ENCODE measurements around the gene NBR1. TPM values are rescaled to one million over a fixed set of nuclear protein-coding genes. Genes with fewer than 3 reads are reported as not detected.
A peak's percentile ranks its signal among the peaks of the same experiment; 100 is the strongest.
"Not testable (repeated sequence)": the region's sequence is repeated elsewhere in the genome, so short reads cannot be mapped to it uniquely, and the experiment has no call there.

The NBR1 gene, protein sequence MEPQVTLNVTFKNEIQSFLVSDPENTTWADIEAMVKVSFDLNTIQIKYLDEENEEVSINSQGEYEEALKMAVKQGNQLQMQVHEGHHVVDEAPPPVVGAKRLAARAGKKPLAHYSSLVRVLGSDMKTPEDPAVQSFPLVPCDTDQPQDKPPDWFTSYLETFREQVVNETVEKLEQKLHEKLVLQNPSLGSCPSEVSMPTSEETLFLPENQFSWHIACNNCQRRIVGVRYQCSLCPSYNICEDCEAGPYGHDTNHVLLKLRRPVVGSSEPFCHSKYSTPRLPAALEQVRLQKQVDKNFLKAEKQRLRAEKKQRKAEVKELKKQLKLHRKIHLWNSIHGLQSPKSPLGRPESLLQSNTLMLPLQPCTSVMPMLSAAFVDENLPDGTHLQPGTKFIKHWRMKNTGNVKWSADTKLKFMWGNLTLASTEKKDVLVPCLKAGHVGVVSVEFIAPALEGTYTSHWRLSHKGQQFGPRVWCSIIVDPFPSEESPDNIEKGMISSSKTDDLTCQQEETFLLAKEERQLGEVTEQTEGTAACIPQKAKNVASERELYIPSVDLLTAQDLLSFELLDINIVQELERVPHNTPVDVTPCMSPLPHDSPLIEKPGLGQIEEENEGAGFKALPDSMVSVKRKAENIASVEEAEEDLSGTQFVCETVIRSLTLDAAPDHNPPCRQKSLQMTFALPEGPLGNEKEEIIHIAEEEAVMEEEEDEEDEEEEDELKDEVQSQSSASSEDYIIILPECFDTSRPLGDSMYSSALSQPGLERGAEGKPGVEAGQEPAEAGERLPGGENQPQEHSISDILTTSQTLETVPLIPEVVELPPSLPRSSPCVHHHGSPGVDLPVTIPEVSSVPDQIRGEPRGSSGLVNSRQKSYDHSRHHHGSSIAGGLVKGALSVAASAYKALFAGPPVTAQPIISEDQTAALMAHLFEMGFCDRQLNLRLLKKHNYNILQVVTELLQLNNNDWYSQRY
- 106 and 135 TPM in 2 replicates for total RNA-seq
- polyA plus RNA-seq (2012) = 68.7 TPM

DNA sequence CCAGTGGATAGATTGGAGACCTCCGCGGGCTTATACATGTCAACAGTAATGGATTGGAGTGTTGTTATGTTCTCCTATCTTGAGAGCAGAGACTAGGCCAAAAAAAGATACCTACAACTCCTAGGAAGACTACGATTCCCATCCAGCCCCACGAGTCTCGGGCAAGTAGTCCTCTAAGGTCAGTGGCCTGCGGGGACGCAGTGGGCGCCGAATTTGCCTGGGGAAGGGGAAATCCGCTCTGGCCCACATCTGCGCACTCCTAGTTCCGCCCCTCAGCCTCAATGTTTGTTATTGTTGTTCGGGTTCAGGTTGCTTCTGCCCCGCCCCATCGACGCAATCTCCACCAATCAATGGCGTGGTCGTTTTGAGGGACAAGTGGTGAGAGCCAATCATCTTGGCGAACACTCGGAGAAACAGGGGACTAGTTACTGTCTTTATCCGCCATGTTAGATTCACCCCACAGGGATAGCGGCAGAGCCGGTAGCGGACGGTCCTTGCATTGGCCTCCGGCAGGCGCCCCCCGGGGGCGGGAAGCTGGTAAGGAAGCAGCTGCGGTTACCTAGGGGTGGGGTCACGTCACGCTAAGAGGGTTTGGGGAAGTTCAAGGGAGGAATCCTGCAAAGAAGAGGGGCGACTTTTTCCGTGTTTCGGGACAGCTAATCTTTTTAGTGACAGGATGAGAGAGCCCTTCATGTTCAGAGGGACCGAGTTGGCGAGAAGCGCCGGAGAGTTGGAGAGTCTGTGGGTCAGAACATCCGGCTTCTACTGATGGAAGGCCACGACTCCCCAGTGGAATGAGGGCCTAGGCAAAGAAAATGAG lies at the start of gene NBR1:
Gene NBR1 (plus strand): TSS at position 449 of the 820 bp plus-strand sequence. CDS start 4,586 bp downstream, outside the sequence.
- peak; percentile 100 for DNase-seq (ENCODE audit: low read depth)

DNA sequence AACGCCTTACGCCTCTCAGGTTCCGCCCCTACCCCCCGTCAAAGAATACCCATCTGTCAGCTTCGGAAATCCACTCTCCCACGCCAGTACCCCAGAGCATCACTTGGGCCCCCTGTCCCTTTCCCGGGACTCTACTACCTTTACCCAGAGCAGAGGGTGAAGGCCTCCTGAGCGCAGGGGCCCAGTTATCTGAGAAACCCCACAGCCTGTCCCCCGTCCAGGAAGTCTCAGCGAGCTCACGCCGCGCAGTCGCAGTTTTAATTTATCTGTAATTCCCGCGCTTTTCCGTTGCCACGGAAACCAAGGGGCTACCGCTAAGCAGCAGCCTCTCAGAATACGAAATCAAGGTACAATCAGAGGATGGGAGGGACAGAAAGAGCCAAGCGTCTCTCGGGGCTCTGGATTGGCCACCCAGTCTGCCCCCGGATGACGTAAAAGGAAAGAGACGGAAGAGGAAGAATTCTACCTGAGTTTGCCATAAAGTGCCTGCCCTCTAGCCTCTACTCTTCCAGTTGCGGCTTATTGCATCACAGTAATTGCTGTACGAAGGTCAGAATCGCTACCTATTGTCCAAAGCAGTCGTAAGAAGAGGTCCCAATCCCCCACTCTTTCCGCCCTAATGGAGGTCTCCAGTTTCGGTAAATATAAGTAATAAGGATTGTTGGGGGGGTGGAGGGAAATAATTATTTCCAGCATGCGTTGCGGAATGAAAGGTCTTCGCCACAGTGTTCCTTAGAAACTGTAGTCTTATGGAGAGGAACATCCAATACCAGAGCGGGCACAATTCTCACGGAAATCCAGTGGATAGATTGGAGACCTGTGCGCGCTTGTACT lies 45.7 kb upstream of the NBR1 start, which contains the start of gene BRCA1:
Gene BRCA1 (minus strand): TSS at position 232 of the 834 bp plus-strand sequence. CDS start 1,268 bp downstream, outside the sequence.
- DNase-seq (ENCODE audit: low read depth) = peak; percentile 99

DNA sequence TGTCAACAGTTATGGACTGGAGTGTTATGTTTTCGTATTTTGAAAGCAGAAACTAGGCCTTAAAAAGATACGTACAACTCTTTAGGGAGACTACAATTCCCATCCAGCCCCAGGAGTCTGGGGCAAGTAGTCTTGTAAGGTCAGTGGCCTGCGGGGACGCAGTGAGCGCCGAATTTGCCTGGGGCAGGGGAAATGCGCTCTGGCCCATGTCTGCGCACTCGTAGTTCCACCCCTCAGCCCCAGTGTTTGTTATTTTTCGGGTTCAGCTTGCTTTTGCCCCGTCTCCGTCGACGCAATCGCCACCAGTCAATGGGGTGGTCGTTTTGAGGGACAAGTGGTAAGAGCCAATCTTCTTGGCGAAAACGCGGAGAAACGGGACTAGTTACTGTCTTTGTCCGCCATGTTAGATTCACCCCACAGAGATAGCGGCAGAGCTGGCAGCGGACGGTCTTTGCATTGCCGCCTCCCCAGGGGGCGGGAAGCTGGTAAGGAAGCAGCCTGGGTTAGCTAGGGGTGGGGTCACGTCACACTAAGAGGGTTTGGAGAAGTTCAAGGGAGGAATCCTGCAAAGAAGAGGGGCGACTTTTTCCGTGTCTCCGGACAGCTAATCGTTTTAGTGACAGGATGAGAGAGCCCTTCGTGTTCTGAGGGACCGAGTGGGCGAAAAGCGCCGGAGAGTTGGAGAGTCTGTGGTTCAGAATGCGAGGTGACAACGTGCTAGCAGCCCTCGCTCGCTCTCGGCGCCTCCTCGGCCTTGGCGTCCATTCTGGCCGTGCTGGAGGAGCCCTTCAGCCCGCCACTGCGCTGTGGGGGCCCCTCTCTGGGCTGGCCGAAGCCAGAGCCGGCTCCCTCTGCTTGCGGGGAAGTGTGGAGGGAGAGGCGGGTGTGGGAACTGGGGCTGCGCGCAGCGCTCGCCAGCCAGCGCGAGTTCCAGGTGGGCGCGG lies 44.8 kb upstream of the NBR1 start:
- DNase-seq (ENCODE audit: low read depth) = no peak

DNA sequence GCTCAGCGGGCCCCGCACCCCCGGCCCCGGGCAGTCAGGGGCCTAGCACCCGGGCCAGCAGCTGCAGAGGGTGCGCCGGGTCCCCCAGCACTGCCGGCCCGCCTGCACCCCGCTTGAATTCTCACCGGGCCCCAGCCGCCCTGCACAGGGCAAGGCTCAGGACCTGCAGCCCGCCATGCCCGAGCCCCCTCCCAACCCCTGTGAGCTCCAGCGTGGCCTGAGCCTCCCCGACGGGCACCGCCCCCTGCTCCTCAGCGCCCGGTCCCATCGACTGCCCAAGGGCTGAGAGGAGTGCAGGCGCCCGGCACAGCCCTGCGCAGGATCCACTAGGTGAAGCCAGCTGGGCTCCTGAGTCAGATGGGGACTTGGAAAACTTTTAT lies 44.1 kb upstream of the NBR1 start:
- DNase-seq (ENCODE audit: low read depth) = no peak

DNA sequence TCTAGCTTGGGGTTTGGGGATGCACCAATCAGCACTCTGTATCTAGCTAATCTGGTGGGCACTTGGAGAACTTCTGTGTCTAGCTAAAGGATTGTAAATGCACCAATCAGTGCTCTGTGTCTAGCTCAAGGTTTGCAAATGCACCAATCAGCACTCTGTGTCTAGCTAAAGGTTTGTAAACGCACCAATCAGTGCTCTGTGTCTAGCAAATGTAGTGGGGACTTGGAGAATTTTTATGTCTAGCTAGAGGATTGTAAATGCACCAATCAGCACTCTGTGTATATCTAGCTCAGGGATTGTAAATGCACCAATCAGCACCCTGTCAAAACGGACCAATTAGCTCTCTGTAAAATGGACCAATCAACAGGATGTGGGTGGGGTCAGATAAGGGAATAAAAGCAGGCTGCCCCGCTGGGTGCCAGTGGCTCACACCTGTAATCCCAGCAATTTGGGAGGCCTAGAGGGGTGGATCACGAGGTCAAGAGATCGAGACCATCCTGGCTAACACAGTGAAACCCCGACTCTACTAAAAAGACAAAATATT lies 43.6 kb upstream of the NBR1 start:
- DNase-seq (ENCODE audit: low read depth) = not testable (repeated sequence)

DNA sequence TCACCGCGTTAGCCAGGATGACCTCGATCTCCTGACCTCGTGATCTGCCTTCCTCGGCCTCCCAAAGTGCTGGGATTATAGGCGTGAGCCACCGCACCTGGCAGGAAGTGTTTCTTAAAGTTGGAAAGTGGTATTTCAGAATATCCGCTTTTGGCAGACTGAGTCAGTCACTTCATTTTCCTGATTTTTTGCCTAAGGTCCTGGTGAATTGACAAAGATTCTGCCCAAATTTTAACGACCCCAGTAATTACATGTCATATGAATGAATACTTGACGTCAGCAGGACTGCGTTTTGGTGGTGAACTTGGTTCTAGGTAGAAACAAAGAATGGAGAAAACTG lies 41.4 kb upstream of the NBR1 start:
- DNase-seq (ENCODE audit: low read depth) = no peak

DNA sequence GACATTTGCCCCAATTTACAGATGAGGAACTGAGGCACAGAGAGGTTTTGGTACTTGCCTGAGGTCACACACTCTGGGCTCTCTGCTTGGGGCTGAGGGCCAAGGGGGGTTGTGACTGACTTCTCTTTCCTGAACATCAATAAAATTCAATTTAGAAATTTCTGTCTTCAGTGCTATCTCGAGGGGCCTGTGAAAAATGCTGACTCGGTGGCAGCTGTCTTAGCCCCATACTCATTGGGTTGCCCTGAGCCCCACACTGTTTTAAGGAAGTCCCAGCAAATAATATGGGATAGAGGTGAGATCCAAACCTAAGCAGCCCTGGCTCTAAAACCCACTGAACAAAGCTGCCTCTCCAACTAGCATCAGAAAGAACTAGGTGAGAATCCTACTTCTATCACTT lies 38.9 kb upstream of the NBR1 start:
- no peak for DNase-seq (ENCODE audit: low read depth)

DNA sequence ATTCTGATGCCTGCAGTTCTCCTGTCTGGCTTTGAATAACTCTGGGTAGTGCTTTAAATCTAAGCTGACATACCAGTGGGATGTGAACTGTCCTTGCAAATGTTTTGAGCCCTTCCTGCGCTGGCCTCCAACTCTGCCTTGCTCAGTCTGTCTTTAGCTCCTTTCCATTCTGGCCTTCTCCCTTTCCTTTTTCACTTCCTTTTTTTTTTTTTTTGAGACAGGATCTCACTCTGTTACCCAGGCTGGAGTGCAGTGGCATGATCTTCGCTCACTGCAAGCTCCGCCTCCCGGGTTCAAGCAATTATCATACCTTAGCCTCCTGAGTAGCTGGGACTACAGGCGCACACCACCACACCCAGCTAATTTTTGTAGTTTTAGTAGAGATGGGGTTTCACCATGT lies 37.6 kb upstream of the NBR1 start:
- DNase-seq (ENCODE audit: low read depth) = not testable (repeated sequence)

DNA sequence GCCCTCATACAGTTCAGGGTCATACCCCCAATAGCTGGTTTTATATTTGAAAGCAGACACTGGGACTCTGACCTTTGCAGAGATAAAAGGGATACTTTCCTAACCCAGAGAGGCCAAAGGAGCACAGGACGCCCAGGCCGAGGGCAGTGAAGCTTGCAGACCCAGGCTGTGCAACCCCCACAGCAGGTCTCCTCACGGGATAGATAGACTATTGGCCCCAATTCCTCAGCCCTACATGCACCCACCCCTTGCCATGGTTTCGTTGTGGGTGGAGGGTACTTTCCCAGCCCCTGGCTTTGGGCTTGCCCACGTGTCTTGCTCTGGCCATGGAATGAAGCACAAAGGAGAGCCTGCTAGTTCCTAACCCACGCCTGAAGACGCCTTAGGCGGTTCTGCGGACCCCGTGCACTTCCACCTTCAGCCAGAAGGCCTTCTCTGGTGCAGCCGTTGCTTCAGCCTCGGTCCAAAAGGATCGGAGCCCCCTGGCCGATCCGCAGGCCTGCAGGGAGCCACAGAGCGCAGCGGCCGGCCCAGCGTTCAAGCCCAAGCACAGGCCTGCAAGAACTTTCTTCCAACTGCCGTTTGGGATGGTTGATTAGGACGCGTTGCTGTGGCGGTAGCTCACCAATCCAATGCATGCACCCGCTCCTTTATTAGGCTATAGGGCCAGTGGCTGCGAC lies 36.1 kb upstream of the NBR1 start:
- DNase-seq (ENCODE audit: low read depth) = no peak

DNA sequence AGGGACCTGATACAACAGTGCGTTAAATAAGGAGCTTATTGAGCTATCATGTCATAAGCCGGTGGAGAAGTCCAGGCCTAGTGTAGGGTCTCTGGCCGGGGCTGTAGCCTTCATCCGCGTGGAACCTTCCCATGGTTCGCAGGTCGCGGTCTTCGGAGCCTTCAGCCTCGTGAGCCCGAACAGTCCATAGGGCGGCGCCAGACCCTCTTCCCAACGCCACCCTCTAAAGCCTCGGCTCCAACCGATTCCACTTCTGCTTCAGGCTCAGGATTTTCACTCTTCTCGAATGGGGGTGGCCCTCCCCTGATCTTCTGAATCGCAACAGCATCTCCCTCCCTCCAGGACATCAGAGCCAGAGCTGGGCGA lies 35.6 kb upstream of the NBR1 start:
- no peak for DNase-seq (ENCODE audit: low read depth)

DNA sequence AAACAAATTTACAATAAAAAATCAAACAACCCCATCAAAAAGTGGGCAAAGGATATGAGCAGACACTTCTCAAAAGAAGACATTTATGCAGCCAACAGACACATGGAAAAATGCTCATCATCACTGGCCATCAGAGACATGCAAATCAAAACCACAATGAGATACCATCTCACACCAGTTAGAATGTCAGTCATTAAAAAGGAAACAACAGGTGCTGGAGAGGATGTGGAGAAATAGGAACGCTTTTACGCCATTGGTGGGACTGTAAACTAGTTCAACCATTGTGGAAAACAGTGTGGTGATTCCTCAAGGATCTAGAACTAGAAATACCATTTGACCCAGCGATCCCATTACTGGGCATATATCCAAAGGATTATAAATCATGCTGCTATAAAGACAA lies 34.4 kb upstream of the NBR1 start:
- peak; percentile 69 for DNase-seq (ENCODE audit: low read depth)

DNA sequence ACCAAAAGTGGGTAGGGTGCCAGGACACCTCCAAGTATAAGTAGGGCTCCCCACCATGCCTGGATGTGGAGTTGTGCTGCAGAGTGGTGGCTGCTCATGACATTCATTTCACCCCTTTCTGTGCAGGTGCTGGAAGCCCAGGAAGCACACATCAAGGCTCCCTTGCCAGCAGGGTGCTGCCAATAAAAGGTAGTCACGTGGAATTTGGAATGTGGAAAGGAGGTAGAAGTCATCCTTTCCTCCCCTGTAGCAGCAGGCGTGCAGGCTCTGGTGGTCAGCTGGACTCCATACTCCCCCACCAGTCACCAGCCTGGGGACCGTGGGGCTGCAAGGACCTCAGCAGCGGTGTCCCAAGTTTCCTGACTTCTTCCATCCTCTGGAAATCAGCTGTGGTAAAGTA lies 32.5 kb upstream of the NBR1 start:
- not testable (repeated sequence) for DNase-seq (ENCODE audit: low read depth)

DNA sequence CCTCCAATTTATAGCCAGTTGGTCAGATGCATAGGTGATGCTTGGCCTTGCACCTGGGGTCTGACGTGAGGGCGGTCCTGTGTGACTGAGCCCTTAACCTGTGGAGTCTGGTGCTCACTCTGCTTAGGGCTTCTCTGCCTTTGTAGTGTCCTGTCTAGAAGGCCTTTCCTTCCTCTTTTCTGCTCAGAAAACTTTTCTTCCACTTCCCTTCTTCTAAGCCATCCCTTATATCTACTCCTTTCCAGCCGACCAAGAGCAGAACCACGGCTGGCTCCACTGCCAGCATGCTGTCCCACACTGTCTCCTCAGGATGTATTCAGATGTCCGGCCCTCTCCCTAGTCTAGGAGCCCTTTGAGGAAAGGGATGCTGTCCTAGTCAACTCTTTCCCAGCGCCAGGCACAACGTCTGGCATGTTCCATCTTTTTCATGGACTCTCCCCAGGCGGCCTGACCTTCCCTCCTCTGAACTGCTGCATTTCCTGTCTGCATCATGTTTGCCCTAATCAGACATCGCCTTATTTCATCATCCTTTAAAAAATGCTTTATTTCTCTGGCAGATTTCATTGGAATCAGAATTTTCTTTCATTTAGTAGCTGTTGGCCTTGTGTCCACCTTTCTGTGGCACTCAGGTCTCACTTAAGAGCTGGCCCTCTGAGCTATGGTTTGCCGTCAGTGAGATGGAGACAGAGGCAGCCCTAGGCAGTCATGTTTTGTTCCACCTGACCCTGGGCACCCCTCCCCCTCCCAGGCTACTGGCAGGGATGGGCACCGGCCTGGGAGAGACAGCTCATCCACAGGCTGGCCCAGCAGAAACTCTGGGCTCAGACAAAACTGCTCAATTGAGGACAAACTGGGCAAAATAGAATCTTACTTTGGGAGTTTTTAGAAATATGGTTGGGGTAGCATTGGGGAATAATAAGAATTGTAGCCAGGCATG lies 30.4 kb upstream of the NBR1 start:
- no peak for DNase-seq (ENCODE audit: low read depth)

DNA sequence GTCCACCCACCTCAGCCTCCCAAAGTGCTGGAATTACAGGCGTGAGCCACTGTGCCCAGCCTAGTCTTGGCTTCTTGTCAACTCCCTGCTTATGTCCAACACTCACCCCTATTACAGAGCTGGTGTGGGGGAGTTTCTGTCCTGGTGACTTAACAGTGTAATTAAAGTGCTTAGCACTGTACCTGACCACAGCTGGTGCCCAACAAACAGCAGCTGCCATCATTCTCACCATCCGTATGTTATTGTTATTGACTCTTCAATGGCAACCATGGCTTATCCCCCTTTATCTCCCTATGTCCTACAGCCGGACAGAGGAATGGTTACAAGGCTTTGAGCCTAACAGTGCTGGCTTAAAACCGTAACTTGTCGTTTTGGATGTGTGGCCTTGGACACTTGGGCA lies 28.9 kb upstream of the NBR1 start:
- peak; percentile 20 for DNase-seq (ENCODE audit: low read depth)

DNA sequence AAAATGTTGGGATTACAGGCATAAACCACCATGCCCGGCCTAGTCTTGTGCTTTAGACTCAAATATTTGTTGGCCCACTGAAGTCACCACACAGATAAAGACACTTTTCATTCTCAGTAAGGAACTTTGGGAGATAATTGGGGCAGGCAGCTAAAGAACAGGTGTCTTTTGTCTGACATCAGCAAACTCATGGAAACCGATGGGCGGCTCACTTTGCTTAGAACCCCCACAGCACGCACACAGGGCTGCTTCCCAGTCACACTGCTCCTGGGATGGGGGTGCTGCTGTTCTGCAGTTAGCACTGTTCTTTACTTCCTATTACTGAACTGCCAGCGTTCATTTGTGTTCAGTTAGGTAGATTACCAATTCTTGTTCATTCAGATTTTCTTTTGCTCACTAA lies 27.8 kb upstream of the NBR1 start:
- DNase-seq (ENCODE audit: low read depth) = peak; percentile 19

DNA sequence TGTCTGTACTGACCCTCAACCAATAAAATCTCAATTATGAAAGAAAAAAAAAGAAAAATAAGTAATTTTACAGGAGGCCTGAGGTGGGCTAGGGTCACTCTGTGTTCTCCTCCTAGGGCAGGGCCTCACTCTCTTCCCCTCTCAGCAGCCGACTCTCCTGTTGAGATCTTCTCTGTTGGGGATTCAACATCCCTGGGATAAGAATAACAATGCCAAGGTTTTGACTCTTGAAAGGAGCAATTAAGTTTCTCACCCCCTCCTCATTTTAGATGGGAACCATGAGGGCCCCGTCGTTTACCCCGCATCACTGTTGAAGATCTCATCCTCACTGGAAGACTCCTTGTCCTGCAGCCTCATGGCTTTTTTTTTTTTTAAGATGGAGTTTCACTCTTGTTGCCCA lies 24.4 kb upstream of the NBR1 start:
- DNase-seq (ENCODE audit: low read depth) = no peak

DNA sequence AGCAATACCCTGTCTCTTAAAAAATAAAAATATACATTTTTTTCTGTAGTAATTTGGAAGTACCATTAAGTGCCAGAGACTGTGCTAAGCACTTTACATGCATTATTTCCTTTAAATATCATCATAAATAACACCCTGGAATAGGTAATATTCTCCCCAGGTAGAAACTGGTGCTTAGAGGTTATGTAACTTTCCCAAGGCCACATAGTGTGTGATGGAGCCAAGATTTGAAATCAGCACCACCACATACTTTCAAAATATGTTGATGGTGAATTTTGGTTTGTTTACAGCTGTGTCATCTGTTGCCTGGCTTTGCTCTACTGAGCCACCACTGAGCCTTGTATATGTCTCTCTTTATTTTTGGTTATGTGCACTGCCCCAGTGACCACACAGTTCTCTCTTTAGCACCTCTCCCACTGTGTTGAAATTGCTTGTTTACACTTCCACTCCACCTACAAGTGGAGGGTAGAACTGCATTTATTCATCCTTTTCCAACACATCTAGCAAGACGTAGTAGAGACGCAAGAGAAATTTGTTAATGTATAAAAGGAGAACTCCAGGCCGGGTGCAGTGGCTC lies 19.0 kb upstream of the NBR1 start:
- peak; percentile 20 for DNase-seq (ENCODE audit: low read depth)
